Pancreas (tissue), 10 donors: Measurements from ENCODE around the gene DLX1. TPM values are rescaled to one million over a fixed set of nuclear protein-coding genes. Genes with fewer than 3 reads are reported as not detected.
A peak's percentile ranks its signal among the peaks of the same experiment; 100 is the strongest.

ENCODE experiments used
- ATAC-seq, 4 donors: fragments of 200-7000 bp; cut with Tn5 transposase; one replicate each; pipeline versions ENCODE4 v1.8.0 to v1.9.1; 2020; ENCODE audit warnings: mild to moderate bottlenecking in 4 of 4, moderate library complexity in 4 of 4
- DNase-seq, 6 donors: peaks; one replicate each; pipeline ENCODE4 v3.0.0-alpha.2; 2020
- FAIRE-seq: peaks from 2 replicates; lab custom pipeline; 2012; peaks lifted over from hg19 to GRCh38; lab: Jason Lieb, UNC
- H3K27ac ChIP-seq, 4 donors: fragments of 200-600 bp; sonication (generic); 1 replicate in 3 of 4; 2 replicates in 1 of 4; pipeline versions ENCODE4 v1.5.0 to v1.8.0; 2020
- H3K27me3 ChIP-seq, 4 donors: fragments of 200-600 bp; one replicate each; pipeline ENCODE4 v1.8.0; 2021
- H3K36me3 ChIP-seq, 3 donors: fragments of 200-600 bp; sonication (generic) in 1 of 3; one replicate each; pipeline versions ENCODE4 v1.5.0 to v1.8.0; 2020 to 2021
- H3K4me1 ChIP-seq, 3 donors: fragments of 200-600 bp; one replicate each; pipeline ENCODE4 v1.8.0; 2021
- H3K4me3 ChIP-seq, 4 donors: fragments of 200-600 bp; sonication (generic) in 2 of 4; one replicate each; pipeline versions ENCODE4 v1.5.0 to v1.8.0; 2020 to 2021
- H3K9me3 ChIP-seq, 4 donors: fragments of 200-600 bp; one replicate each; pipeline ENCODE4 v1.8.0; 2021
- WGBS, 2 donors: extraction: QIAGEN DNeasy Blood & Tissue Kit; methylation state at CpG; one replicate each; pipeline ENCODE4 v1.1.7; 2013; 5-methylcytosine and 5-hydroxymethylcytosine counted together
- intact Hi-C, 3 donors: fragments of 100-400 bp; cut with DNase I; formaldehyde crosslinking; loops; one replicate each; pipeline versions ENCODE4 v1.11.1 to v1.14.2; 2022
- polyA plus RNA-seq, 2 donors: library from polyadenylated mRNA; stranded (reverse); fragments of 200-250 nt; gene quantifications; one replicate each; pipeline ENCODE4 v1.2.3, GENCODE V29; 2013
- total RNA-seq, 6 donors: library from RNA; stranded (reverse); fragmentation: NEBNext Ultra II Directional in 4 of 6; extraction: Animal tissue kit (Norgen Biotek cat#: 25700) in 4 of 6; gene quantifications; one replicate each; pipeline versions ENCODE4 v1.2.1 to v1.2.4, GENCODE V29; 2021 to 2023
- TF ChIP-seq, protein P1 (sequence below), 4 donors: fragments of 200-600 bp; sonication (generic) in 3 of 4; IDR thresholded peaks; one replicate each; pipeline versions ENCODE4 v1.5.0 to v1.8.0; 2021; ENCODE audit warnings: antibody characterized with exemption in 4 of 4
- donor health status: healthy with polysubstance abuse.
- donor health status: DM: no; HTN: no; CAD: no; lungs with moderate emphysema.
- donor health status: DM: no; HTN: no; CAD: no.
- donor health status: control.
- donor health status: control.
- donor health status: Bipolar disorder and iron deficiency.
- donor health status: DM: yes; HTN: yes; CAD: no.
- donor health status: DM: no; HTN: no; CAD: no.
- donor health status: DM: no; HTN: no; CAD: no.
- donor health status: DM: yes; HTN: yes; CAD: no.

Gene DLX1
- total and polyA plus RNA-seq, 8 donors, result 0.15 to 0.26 (median 0.25) TPM; not detected in 5

DNA sequence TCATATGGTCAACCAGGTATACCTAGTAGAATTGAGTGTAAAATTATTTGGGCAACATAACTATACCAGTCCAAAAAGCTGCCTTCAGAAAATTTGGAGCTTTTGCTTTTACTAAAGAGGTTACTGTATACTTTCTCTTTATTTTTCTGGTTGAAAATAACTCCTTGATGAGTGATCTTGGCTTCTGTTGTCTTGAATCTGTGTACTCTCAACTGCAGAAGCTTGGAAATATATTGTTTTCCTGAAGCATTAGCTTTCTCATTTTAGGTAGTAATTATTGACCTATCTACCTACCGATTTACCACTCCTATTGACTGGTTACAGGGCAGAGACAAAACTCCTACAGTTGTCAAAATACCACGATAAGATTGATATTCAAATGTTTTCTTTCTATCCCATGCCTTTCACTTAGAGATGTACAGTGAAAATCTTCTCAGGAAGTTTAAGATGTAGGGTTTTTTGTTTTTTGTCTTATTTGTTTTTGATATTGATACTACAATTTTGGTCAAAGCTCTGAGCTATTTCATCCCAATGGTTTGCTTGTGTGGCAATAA is 35.7 kb upstream of the DLX1 start:
- peaks cover 0 to 6% (median 0%) of the 10 kb centered on the region in 3 donors for H3K4me1 ChIP-seq
- H3K9me3 ChIP-seq, result no peaks in the 10 kb centered on the region
- WGBS, 2 donors, result 88 to 94% methylated on average over 2 of the region's 2 CpGs
- TF ChIP-seq, protein P1, sequence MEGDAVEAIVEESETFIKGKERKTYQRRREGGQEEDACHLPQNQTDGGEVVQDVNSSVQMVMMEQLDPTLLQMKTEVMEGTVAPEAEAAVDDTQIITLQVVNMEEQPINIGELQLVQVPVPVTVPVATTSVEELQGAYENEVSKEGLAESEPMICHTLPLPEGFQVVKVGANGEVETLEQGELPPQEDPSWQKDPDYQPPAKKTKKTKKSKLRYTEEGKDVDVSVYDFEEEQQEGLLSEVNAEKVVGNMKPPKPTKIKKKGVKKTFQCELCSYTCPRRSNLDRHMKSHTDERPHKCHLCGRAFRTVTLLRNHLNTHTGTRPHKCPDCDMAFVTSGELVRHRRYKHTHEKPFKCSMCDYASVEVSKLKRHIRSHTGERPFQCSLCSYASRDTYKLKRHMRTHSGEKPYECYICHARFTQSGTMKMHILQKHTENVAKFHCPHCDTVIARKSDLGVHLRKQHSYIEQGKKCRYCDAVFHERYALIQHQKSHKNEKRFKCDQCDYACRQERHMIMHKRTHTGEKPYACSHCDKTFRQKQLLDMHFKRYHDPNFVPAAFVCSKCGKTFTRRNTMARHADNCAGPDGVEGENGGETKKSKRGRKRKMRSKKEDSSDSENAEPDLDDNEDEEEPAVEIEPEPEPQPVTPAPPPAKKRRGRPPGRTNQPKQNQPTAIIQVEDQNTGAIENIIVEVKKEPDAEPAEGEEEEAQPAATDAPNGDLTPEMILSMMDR (IDR thresholded peaks at IDR 0.05), result no peak
- H3K4me3 ChIP-seq, result no peak overlapping the region
- no peak overlapping the region for H3K27ac ChIP-seq
- no peaks in the 10 kb centered on the region for H3K27me3 ChIP-seq
- intact Hi-C loops, result no loop called here
- DNase-seq, result no peak
- FAIRE-seq, result no peak
- no peaks in the 10 kb centered on the region for H3K36me3 ChIP-seq
- ATAC-seq, result no peak

DNA sequence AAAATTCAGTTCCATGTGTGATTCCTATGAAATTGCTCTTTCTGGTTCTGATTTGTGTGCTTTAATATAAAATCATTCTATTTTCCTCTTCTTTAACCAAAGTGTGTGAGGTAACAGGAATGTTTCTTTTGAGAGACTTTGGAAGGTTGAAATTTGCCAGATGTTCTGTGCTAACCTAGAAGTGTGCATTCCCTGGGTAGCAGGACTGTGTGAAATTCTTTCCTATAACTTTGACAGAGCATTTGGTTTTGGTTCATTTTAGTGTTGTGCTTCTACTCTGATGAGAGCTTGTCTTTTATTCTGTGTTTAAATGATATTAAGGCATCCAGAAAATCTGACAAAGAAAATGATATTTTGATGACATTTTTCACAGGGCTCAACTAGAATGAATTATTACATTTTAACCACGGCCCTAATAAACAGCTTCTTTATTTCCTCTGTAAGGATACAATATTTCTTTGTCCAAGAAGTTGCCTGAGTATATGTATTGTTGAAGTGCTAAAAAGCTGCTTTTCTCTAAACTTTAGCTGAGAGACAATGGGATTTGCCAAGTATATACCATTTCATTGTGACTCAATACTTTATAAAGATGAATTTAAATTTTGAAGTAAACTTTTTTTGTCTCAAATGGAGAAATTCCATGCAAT is 34.7 kb upstream of the DLX1 start:
- Histone ChIP-seq H3K4me3 (no peak overlapping the region), H3K36me3 (no peaks in the 10 kb centered on the region), H3K4me1 (peaks cover 0 to 6% (median 0%) of the 10 kb centered on the region in 3 donors), H3K27ac (no peak overlapping the region), H3K9me3 (no peaks in the 10 kb centered on the region), H3K27me3 (no peaks in the 10 kb centered on the region)
- TF ChIP-seq, protein P1 (IDR thresholded peaks at IDR 0.05), result no peak
- intact Hi-C loops, result no loop called here
- ATAC-seq, result no peak
- no peak for DNase-seq
- FAIRE-seq, result no peak
- 75 to 78% methylated on average over 1 of the region's 1 CpG for whole genome bisulfite sequencing, 2 donors

DNA sequence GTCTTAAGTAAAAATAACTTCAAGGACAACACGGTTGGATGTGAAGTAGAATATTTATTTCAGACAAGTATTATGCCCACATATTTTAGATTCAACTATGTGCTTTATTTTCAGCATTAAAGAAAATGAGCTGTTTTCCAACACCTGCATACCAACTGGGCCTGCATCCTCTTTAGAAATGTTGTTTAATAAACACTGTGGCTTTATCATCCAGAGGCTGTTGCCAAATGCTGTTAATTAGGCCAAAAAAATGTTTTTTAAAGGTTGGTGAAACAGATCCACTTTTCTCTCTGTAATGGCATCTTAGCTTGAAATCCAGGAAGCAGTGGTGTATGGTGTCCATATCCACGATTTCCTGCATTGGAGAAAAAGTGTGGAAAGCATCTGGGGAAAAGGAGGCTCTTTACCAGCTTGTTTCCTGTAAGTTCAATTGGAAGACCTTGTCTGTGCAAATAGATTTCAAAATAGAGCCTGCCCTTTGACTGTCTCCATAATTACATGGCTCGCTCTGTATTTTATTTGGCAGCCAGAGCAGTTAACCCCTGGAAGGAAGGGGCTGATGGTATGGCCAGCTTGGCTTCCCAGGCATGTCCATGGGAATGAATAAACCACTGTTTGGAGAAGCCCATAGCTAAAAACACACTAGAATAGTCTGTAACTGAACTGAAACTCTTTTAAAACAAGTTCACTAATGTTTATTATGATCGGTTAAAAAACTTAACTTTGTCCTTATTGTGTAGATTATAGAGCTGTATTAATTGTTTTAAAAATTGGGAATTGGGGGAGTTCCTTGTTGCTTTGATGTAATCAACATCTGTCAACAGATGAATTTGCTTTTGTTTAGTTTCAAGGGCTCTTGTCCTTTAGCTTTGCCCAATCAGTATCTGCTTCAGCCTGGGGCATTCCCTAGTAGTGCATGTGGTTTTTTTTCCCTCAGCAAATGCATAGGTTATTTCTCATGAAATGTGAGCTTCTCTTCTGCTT is 33.0 kb upstream of the DLX1 start:
- Histone ChIP-seq H3K4me1 (peaks cover 0 to 6% (median 0%) of the 10 kb centered on the region in 3 donors), H3K4me3 (no peak overlapping the region), H3K27me3 (no peaks in the 10 kb centered on the region), H3K9me3 (no peaks in the 10 kb centered on the region), H3K36me3 (no peaks in the 10 kb centered on the region), H3K27ac (no peak overlapping the region)
- no peak for DNase-seq
- ATAC-seq, result peak in 2 of 4 donors; percentile 23 to 37
- intact Hi-C loops, result no loop called here
- TF ChIP-seq, protein P1 (IDR thresholded peaks at IDR 0.05), result no peak
- no peak for FAIRE-seq
- WGBS, 2 donors, result 47 to 63% methylated on average over 4 of the region's 4 CpGs

DNA sequence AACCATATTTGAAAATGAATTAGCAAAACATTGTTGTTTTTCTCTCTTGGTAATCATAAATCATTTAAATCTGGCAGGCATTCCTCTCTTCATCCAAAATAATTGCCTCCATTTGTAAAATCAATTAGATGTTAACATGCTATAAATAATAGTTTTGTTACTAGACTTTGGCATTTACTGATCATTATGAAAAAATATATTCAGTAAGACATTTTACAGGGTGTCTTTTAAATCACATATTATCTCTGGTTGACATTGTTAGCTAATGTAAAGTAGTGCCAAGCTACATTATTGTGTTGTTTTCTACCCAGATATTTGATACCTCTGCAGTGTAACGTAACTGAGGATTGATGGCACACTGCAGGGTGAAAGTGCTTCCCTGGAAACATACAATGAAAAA is 31.8 kb upstream of the DLX1 start:
- TF ChIP-seq, protein P1 (IDR thresholded peaks at IDR 0.05), result no peak
- no peaks in the 10 kb centered on the region for H3K9me3 ChIP-seq
- H3K36me3 ChIP-seq, result no peaks in the 10 kb centered on the region
- H3K27me3 ChIP-seq, result no peaks in the 10 kb centered on the region
- ATAC-seq (no peak), DNase-seq (no peak), FAIRE-seq (no peak)
- no peak overlapping the region for H3K4me3 ChIP-seq
- 75 to 82% methylated on average over 1 of the region's 1 CpG for WGBS, 2 donors
- intact Hi-C loops, result no loop called here
- H3K27ac ChIP-seq, result no peak overlapping the region
- peaks cover 0 to 6% (median 0%) of the 10 kb centered on the region in 3 donors for H3K4me1 ChIP-seq
